Cardiac fibroblast (primary cell): ENCODE results near the gene AADAT.

Experiments used
- DNase-seq, 2 donors: peaks; one replicate each; pipeline versions ENCODE4 v3.0.0 to v3.0.0-alpha.2; 2010; ENCODE audit warnings: low read depth in 2 of 2
- H3K4me3 ChIP-seq, 2 donors: replicated peaks in 1 of 2; 1 replicate in 1 of 2; 2 replicates in 1 of 2; pipeline ENCODE4 v1.5.1; 2011; ENCODE audit warnings: low read depth in 2 of 2, low read length in 2 of 2, mild to moderate bottlenecking in 2 of 2, moderate library complexity in 1 of 2
- CTCF ChIP-seq: IDR thresholded peaks from one replicate; pipeline ENCODE4 v1.5.1; 2011; ENCODE audit warnings: low read depth, mild to moderate bottlenecking, low read length, inconsistent platforms

Gene AADAT

GRCh38 chr4:170089668-170090351 is at the start of gene AADAT:
Gene AADAT, minus strand, starts transcription at chr4:170089956. Its CDS starts 266 bp downstream, at chr4:170089690.
- H3K4me3 ChIP-seq: peak within 1 kb of the TSS; percentile 62 to 68
- DNase-seq: peak; percentile 80 to 81
- peak; percentile 76 for TF ChIP-seq CTCF

- peak; percentile 84 to 85 for DNase-seq
- no peak overlapping the region for H3K4me3 ChIP-seq
- peak; percentile 77 for TF ChIP-seq CTCF
These were observed 48.9 kb upstream of the AADAT start for GRCh38 chr4:170138580-170139194.

GRCh38 chr4:170137927-170138326 is 48.2 kb upstream of the AADAT start:
- no peak overlapping the region for H3K4me3 ChIP-seq
- no peak for DNase-seq
- no peak for TF ChIP-seq CTCF

- no peak overlapping the region for H3K4me3 ChIP-seq
- DNase-seq: no peak
- TF ChIP-seq CTCF: no peak
These were observed 47.7 kb upstream of the AADAT start for GRCh38 chr4:170137466-170137865.

GRCh38 chr4:170134821-170135220 is 45.1 kb upstream of the AADAT start:
- H3K4me3 ChIP-seq: no peak overlapping the region
- DNase-seq: no peak
- no peak for TF ChIP-seq CTCF

- no peak for TF ChIP-seq CTCF
- H3K4me3 ChIP-seq: no peak overlapping the region
- no peak for DNase-seq
These were observed 38.6 kb upstream of the AADAT start for GRCh38 chr4:170128219-170128804.
